Measurements from ENCODE around the gene BARX1.

- TF ChIP-seq, protein P1, sequence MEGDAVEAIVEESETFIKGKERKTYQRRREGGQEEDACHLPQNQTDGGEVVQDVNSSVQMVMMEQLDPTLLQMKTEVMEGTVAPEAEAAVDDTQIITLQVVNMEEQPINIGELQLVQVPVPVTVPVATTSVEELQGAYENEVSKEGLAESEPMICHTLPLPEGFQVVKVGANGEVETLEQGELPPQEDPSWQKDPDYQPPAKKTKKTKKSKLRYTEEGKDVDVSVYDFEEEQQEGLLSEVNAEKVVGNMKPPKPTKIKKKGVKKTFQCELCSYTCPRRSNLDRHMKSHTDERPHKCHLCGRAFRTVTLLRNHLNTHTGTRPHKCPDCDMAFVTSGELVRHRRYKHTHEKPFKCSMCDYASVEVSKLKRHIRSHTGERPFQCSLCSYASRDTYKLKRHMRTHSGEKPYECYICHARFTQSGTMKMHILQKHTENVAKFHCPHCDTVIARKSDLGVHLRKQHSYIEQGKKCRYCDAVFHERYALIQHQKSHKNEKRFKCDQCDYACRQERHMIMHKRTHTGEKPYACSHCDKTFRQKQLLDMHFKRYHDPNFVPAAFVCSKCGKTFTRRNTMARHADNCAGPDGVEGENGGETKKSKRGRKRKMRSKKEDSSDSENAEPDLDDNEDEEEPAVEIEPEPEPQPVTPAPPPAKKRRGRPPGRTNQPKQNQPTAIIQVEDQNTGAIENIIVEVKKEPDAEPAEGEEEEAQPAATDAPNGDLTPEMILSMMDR (IDR thresholded peaks at IDR 0.05): no peak
- no peak for TF ChIP-seq POLR2A (IDR thresholded peaks at IDR 0.05)
These were observed 6.9 kb upstream of the BARX1 start for GRCh38 chr9:93962017-93962416.

Measured in right lobe of liver (tissue), 4 donors.